ENCODE measurements around the gene GDA. TPM values are rescaled to one million over a fixed set of nuclear protein-coding genes. Genes with fewer than 3 reads are reported as not detected.

The GDA gene
- total RNA-seq, 6 donors from 2014 or later: 0.44 to 3.6 TPM; not detected in 4

DNA sequence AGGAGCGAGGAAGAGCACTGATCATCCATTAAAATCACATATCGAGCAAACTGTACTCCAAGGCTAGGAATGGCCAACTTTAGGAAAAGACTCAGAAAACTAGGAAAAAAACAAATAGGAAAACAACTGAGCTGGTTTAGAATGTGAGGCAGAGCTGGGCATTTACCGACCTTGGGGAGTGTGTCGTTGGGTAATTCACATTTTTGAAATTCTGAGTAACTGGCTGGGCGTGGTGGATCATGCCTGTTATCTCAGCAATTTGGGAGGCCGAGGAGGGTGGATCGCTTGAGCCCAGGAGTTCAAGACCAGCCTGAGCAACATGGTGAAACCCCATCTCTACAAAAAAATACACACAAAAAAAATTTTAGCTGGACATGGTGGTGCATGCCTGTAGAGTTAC is 145.7 kb downstream of the GDA start:
- Histone ChIP-seq H3K36me3 (no peaks in the 10 kb centered on the region), H3K27ac (peak overlapping the region; percentile 77 to 78 (median 78)), H3K27me3 (no peaks in the 10 kb centered on the region), H3K4me1 (peaks cover 6 to 10% (median 8%) of the 10 kb centered on the region in 4 donors), H3K9me3 (no peaks in the 10 kb centered on the region), H3K4me3 (no peak overlapping the region)
- peak in 1 of 2 donors; percentile 13 for TF ChIP-seq POLR2AphosphoS5 (IDR thresholded peaks at IDR 0.05)
- TF ChIP-seq POLR2A (IDR thresholded peaks at IDR 0.05): no peak
- TF ChIP-seq EP300 (IDR thresholded peaks at IDR 0.05): no peak
- TF ChIP-seq CTCF (IDR thresholded peaks at IDR 0.05): no peak
- DNase-seq: peak in 1 of 2 donors; percentile 66
- peak; percentile 51 to 71 for ATAC-seq (ENCODE audit: low FRiP score in 2 of 2)
- 40 to 58% methylated on average over 7 of the region's 7 CpGs for WGBS, 2 donors

GRCh38 chr9:72297516-72297915 is 148.3 kb downstream of the GDA start:
- no peak overlapping the region for H3K27ac ChIP-seq
- TF ChIP-seq POLR2A (IDR thresholded peaks at IDR 0.05): no peak
- no peak for TF ChIP-seq POLR2AphosphoS5 (IDR thresholded peaks at IDR 0.05)
- no peak for TF ChIP-seq EP300 (IDR thresholded peaks at IDR 0.05)
- no peak for TF ChIP-seq CTCF (IDR thresholded peaks at IDR 0.05)
- no peaks in the 10 kb centered on the region for H3K36me3 ChIP-seq
- 73 to 77% methylated on average over 3 of the region's 3 CpGs for WGBS, 2 donors
- peaks cover 4 to 10% (median 7%) of the 10 kb centered on the region in 4 donors for H3K4me1 ChIP-seq
- ATAC-seq (ENCODE audit: low FRiP score in 2 of 2) (no peak), DNase-seq (no peak)
- H3K9me3 ChIP-seq: no peaks in the 10 kb centered on the region
- H3K27me3 ChIP-seq: no peaks in the 10 kb centered on the region
- no peak overlapping the region for H3K4me3 ChIP-seq

DNA sequence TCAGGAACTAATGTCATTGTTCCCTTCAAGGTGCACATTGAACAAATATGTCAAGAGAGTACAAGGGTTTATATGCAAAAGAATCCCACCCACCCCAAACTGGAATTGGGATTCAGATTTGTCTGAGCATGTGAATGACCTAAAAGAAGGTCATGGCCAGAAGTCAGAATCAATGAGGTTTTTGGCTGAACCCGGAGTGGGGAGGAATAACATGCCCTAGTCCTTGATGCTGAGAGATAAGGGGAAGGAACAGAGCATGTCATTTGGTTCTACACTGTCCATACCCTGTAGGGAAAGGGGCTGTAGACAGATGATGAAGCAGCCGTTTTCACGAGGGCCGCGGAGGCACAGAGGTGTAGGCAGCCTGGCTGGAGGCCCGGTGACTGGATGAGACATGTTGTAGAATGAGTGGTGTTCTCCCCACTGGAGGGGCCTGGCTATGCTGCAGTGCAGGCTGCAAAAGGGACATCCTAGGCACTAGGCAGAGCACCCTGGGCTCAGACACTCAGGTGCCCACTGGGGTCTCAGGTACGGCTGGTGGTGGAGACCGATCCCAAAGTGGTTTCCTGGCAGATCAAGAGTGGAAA is 149.9 kb downstream of the GDA start:
- TF ChIP-seq EP300 (IDR thresholded peaks at IDR 0.05) (no peak), CTCF (IDR thresholded peaks at IDR 0.05) (no peak), POLR2AphosphoS5 (IDR thresholded peaks at IDR 0.05) (no peak), POLR2A (IDR thresholded peaks at IDR 0.05) (no peak)

GRCh38 chr9:72300873-72301272 is 151.6 kb downstream of the GDA start:
- WGBS, 2 donors: 92 to 96% methylated on average over 4 of the region's 4 CpGs
- H3K27me3 ChIP-seq: no peaks in the 10 kb centered on the region
- TF ChIP-seq POLR2AphosphoS5 (IDR thresholded peaks at IDR 0.05): no peak
- TF ChIP-seq POLR2A (IDR thresholded peaks at IDR 0.05): no peak
- TF ChIP-seq EP300 (IDR thresholded peaks at IDR 0.05): no peak
- TF ChIP-seq CTCF (IDR thresholded peaks at IDR 0.05): no peak
- no peak overlapping the region for H3K4me3 ChIP-seq
- no peaks in the 10 kb centered on the region for H3K9me3 ChIP-seq
- no peak overlapping the region for H3K27ac ChIP-seq
- no peaks in the 10 kb centered on the region for H3K36me3 ChIP-seq
- DNase-seq (no peak), ATAC-seq (ENCODE audit: low FRiP score in 2 of 2) (no peak)
- H3K4me1 ChIP-seq: peaks cover 12 to 13% (median 12%) of the 10 kb centered on the region in 4 donors

More for the DNA sequence above, 149.9 kb downstream of the GDA start:
- H3K9me3 ChIP-seq: no peaks in the 10 kb centered on the region
- H3K4me3 ChIP-seq: no peak overlapping the region
- no peak overlapping the region for H3K27ac ChIP-seq
- ATAC-seq (ENCODE audit: low FRiP score in 2 of 2) (peak in 1 of 2 donors; percentile 12), DNase-seq (no peak)
- H3K4me1 ChIP-seq: peaks cover 1 to 6% (median 3%) of the 10 kb centered on the region in 4 donors
- H3K27me3 ChIP-seq: no peaks in the 10 kb centered on the region
- no peaks in the 10 kb centered on the region for H3K36me3 ChIP-seq
- WGBS, 2 donors: 80 to 90% methylated on average over 8 of the region's 8 CpGs

Small RNAs within 50 kb of the gene (small RNA-seq; reads per million reads assigned to genes)
- gene RNA5SP285: 0 reads per million in 4 donors

Other genes starting within 250 kb of the GDA start
- 10 to 100 TPM in 5 of 6 donors, 1 to 10 TPM in 1; 3.9 to 27.3 (median 12.8) TPM for gene ABHD17B, start 238.2 kb upstream of the GDA start, total RNA-seq
- gene C9orf85, start 237.8 kb upstream of the GDA start, total RNA-seq: 10 to 100 TPM in 2 of 6 donors, 1 to 10 TPM in 4; 6.5 to 13.0 (median 9.0) TPM
- gene C9orf57, start 88.8 kb upstream of the GDA start, total RNA-seq: not detected
- gene ZFAND5, start 215.8 kb downstream of the GDA start, total RNA-seq: 100 to 1,000 TPM; 199 to 483 (median 293) TPM

All from upper lobe of left lung (tissue), 6 donors.